ENCODE results near the gene MED13L.

The MED13L gene

GRCh38 chr12:115966376-115966775 lies 311.1 kb downstream of the MED13L start:
- DNase-seq (ENCODE audit: low read depth) = no peak

- DNase-seq (ENCODE audit: low read depth) = no peak
These were observed 312.9 kb downstream of the MED13L start for GRCh38 chr12:115964626-115965025.

GRCh38 chr12:115964214-115964613 lies 313.3 kb downstream of the MED13L start:
- no peak for DNase-seq (ENCODE audit: low read depth)

GRCh38 chr12:115962216-115962615 lies 315.3 kb downstream of the MED13L start:
- no peak for DNase-seq (ENCODE audit: low read depth)

- DNase-seq (ENCODE audit: low read depth) = no peak
These were observed 316.4 kb downstream of the MED13L start for GRCh38 chr12:115960868-115961802.

- no peak for DNase-seq (ENCODE audit: low read depth)
These were observed 319.7 kb downstream of the MED13L start for GRCh38 chr12:115957686-115958290.

GRCh38 chr12:115956659-115957058 lies 320.8 kb downstream of the MED13L start:
- DNase-seq (ENCODE audit: low read depth) = no peak

GRCh38 chr12:115956236-115956635 lies 321.3 kb downstream of the MED13L start:
- no peak for DNase-seq (ENCODE audit: low read depth)

- no peak for DNase-seq (ENCODE audit: low read depth)
These were observed 324.0 kb downstream of the MED13L start for GRCh38 chr12:115953450-115953849.

- no peak for DNase-seq (ENCODE audit: low read depth)
These were observed 324.5 kb downstream of the MED13L start for GRCh38 chr12:115953031-115953430.

GRCh38 chr12:115950959-115951358 lies 326.5 kb downstream of the MED13L start:
- no peak for DNase-seq (ENCODE audit: low read depth)

- DNase-seq (ENCODE audit: low read depth) = no peak
These were observed 327.8 kb downstream of the MED13L start for GRCh38 chr12:115949675-115950074.

- no peak for DNase-seq (ENCODE audit: low read depth)
These were observed 329.8 kb downstream of the MED13L start for GRCh38 chr12:115947696-115948062.

GRCh38 chr12:115946867-115947695 lies 330.4 kb downstream of the MED13L start:
- DNase-seq (ENCODE audit: low read depth) = no peak

- no peak for DNase-seq (ENCODE audit: low read depth)
These were observed 331.4 kb downstream of the MED13L start for GRCh38 chr12:115946092-115946491.

- no peak for DNase-seq (ENCODE audit: low read depth)
These were observed 332.0 kb downstream of the MED13L start for GRCh38 chr12:115945491-115945885.

- no peak for DNase-seq (ENCODE audit: low read depth)
These were observed 332.5 kb downstream of the MED13L start for GRCh38 chr12:115944837-115945490.

GRCh38 chr12:115944392-115944742 lies 333.1 kb downstream of the MED13L start:
- no peak for DNase-seq (ENCODE audit: low read depth)

- DNase-seq (ENCODE audit: low read depth) = no peak
These were observed 333.7 kb downstream of the MED13L start for GRCh38 chr12:115943630-115944391.

GRCh38 chr12:115943310-115943629 lies 334.2 kb downstream of the MED13L start:
- DNase-seq (ENCODE audit: low read depth) = no peak

- no peak for DNase-seq (ENCODE audit: low read depth)
These were observed 335.1 kb downstream of the MED13L start for GRCh38 chr12:115942346-115942745.

GRCh38 chr12:115941362-115941761 lies 336.1 kb downstream of the MED13L start:
- no peak for DNase-seq (ENCODE audit: low read depth)
